Right lobe of liver (tissue), 4 donors: ENCODE measurements around the gene CD2AP.

Experiments used
- CTCF ChIP-seq, 4 donors: fragments of 200-600 bp in 3 of 4; fragments of 450-650 bp in 1 of 4; IDR thresholded peaks; one replicate each; pipeline versions ENCODE4 v1.5.1 to v1.8.0; 2016 to 2022; ENCODE audit warnings: antibody characterized with exemption in 4 of 4, mild to moderate bottlenecking in 2 of 4
- POLR2A ChIP-seq: fragments of 450-650 bp; IDR thresholded peaks from one replicate; pipeline ENCODE4 v1.6.1; 2017; ENCODE audit warnings: antibody characterized with exemption, mild to moderate bottlenecking
- donor health status: DM: no; HTN: no; CAD: no.
- donor health status: DM: no; HTN: no; CAD: no.
- donor health status: DM: no; HTN: yes; CAD: no.

- TF ChIP-seq CTCF (IDR thresholded peaks at IDR 0.05) (no peak), POLR2A (no peak)
Observed at GRCh38 chr6:47490676-47491075, 13.1 kb downstream of the CD2AP start.
